A549 (cell line): ENCODE results near the gene DCHS2.

Experiments used
- CHD2 ChIP-seq: fragments of 150-350 bp; IDR thresholded peaks from 2 replicates; pipeline ENCODE4 v1.6.1; 2014; ENCODE audit warnings: low read length; ENCODE audit not compliant: partially characterized antibody
- CTCF ChIP-seq: fragments of >200 bp; sonication (Bioruptor Twin); formaldehyde crosslinking; IDR thresholded peaks from 3 replicates; pipeline ENCODE4 v1.5.1; 2016
- EP300 ChIP-seq, 2 experiments: fragments of >200 bp; sonication (Bioruptor Twin); formaldehyde crosslinking; IDR thresholded peaks; 2 replicates in 1 of 2; 3 replicates in 1 of 2; pipeline ENCODE4 v1.6.1; 2016 to 2017
- ESRRA ChIP-seq: fragments of 150-350 bp; IDR thresholded peaks from 2 replicates; pipeline ENCODE4 v1.6.1; 2014; ENCODE audit warnings: mild to moderate bottlenecking, low read length, borderline replicate concordance
- RAD21 ChIP-seq, 2 experiments: fragments of >200 bp in 1 of 2; sonication (Bioruptor Twin) in 1 of 2; formaldehyde crosslinking in 1 of 2; IDR thresholded peaks in 1 of 2; conservative IDR thresholded peaks in 1 of 2; 2 replicates in 1 of 2; 3 replicates in 1 of 2; pipeline ENCODE4 v1.6.1; 2012 to 2018; ENCODE audit warnings: inconsistent platforms in 1 of 2

- TF ChIP-seq EP300 (IDR thresholded peaks at IDR 0.05), result no peak
- no peak for TF ChIP-seq CTCF
- TF ChIP-seq ESRRA, result no peak
- no peak for TF ChIP-seq CHD2
- TF ChIP-seq RAD21 (conservative IDR thresholded peaks at IDR 0.05 in 1 of 2, IDR thresholded peaks at IDR 0.05 in 1 of 2), result no peak
These were observed 305.6 kb downstream of the DCHS2 start for GRCh38 chr4:154186035-154186434.
